A673 (cell line): ENCODE data around the gene C13orf46.
"Not testable (repeated sequence)": the region's sequence is repeated elsewhere in the genome, so short reads cannot be mapped to it uniquely, and the experiment has no call there.

ENCODE experiments used
- EZH2 ChIP-seq: fragments of 200-600 bp; sonication (generic); IDR thresholded peaks from 2 replicates; pipeline ENCODE4 v1.6.1; 2017; ENCODE audit warnings: borderline replicate concordance, low read depth, mild to moderate bottlenecking, mixed read lengths, antibody characterized with exemption, low read length; ENCODE audit not compliant: poor library complexity, severe bottlenecking
- TF ChIP-seq, protein P1 (sequence below): fragments of 300-800, 200-600 bp; sonication (generic); conservative IDR thresholded peaks from 2 replicates; pipeline ENCODE4 v1.5.1; 2017; ENCODE audit warnings: low read depth, mild to moderate bottlenecking, antibody characterized with exemption, low read length, moderate library complexity, mixed read lengths

GRCh38 chr13:113913408-113913807 is 60.5 kb downstream of the C13orf46 start:
- TF ChIP-seq, protein P1, sequence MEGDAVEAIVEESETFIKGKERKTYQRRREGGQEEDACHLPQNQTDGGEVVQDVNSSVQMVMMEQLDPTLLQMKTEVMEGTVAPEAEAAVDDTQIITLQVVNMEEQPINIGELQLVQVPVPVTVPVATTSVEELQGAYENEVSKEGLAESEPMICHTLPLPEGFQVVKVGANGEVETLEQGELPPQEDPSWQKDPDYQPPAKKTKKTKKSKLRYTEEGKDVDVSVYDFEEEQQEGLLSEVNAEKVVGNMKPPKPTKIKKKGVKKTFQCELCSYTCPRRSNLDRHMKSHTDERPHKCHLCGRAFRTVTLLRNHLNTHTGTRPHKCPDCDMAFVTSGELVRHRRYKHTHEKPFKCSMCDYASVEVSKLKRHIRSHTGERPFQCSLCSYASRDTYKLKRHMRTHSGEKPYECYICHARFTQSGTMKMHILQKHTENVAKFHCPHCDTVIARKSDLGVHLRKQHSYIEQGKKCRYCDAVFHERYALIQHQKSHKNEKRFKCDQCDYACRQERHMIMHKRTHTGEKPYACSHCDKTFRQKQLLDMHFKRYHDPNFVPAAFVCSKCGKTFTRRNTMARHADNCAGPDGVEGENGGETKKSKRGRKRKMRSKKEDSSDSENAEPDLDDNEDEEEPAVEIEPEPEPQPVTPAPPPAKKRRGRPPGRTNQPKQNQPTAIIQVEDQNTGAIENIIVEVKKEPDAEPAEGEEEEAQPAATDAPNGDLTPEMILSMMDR, result not testable (repeated sequence)
- not testable (repeated sequence) for TF ChIP-seq EZH2
